ENCODE data around the gene TMOD2.

The TMOD2 gene

DNA sequence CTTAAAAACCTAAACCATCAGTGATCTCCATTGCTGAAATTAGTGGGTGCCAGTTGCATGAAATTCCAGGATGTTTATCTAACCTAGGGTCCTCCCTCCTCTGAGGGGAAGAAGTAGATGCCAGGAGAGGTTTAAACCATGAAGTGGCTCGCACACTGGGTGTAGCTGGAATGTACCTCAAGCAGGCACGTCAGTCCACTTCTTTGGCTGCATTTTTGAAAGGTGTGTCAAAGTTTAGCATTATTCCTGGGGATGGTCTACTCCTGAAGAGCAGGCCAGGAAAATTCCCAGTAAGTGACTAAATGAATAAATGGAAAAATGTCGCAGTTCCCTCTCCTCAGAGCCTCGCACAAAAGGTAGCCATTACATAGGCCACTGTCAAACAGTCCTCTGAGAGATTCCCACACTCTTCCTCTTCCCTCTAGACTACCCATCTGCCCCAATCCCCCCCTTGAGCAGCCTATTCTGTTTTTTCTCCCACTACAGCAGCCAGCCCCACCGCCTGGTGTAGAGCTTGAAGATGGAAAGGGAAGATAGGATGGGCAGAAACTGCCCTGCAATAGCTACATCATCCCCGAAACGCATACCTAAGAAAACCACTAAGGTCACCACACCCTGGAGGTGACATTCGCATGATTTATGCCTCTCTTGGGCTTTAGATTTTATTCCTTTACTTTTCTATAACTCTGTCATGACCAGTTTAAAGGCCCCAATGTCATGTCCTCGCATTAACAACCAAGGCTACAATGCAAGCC, 77.4 kb downstream of the TMOD2 start:
- DNase-seq = no peak

DNA sequence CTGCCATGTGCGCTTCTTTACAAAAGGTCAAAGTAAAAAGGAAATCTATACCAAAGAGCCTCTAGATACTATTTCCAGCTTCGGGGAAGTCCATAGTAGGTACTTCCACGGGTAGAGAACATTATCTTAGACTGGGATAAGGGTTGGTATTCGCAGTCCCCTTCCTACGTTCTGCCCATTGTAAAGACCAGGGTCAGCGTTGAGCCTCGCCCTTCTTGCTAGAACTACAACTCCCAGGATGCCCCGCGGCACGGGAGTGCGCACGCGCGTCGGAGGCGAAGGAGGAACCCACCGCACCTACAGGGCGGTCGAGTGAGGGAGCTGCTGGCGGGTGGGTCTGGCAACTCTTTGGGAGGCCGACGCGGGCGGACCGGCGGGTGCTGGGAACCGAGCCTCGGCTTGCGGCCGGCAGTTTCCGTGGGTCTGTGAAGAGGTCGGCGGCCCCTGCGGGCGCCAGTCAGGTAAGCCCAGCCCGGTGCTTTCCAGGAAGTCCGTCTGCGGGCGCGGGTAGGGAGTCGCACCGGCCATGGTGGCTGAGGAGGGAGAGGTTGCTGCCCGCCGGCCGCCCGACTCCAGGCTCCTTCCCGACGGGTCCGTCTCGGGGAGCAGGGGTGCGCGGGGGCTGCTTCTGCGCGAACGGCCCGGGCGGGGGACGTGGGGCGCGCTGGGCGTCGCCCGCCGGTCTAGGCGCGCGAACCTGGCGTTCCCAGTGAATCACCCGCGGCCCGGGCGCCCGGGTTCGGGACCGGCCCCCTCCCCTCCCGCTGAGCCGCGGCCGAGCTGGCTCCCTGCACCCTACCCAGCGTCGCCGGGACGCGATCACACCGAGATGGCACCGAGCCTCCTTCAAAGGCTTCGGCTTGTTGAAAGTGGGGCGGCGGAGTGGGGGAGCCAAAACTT, 78.2 kb downstream of the TMOD2 start, which contains the start of gene TMOD3:
Gene TMOD3, plus strand, starts transcription at position 278 of the 900 bp plus-strand sequence. CDS start 33,232 bp downstream, outside the sequence.
- peak; percentile 20 for DNase-seq

DNA sequence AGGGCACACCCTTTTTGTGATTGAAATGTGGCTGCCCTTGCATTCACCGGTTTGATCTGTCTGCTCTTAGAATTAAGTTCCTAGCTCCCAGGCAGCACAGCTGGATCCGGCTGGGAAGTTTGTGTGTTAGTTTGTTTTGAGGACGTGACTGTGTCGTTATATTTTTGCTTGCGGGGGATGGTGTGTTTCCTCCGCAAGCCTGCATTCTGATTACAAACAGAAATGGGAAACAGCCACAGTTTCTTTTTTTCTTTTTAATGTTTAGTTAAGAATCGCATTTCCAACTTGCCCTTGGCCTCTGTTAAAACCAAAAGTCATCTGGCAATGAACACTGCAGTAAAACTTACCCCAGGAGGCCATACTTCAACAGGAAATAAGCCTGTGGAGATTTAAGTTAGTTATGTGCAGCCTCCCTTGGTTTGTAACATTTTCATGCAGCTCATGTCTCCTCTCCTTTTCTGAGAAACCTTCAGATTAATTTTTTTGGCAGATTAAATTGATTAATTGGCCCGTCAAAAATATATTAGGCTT, 78.9 kb downstream of the TMOD2 start:
- no peak for DNase-seq

DNA sequence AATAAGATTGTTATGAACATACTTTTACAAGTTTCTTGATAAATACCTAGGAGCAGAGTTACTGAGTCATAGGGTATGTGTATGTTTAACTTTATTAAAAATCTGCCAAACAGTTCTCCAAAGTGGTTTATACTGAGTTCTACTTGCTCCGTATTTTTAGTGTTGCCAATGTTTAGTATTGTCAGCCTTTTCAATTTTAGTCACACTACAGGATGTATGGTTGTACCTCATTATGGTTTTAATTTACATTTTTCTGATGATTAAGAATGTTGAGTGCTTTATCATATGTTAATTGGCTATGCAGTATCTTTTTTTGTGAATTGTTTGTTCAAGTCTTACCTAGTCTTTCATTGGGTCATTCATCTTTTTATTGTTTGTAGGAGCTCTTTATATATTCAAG, 82.4 kb downstream of the TMOD2 start:
- no peak for DNase-seq

DNA sequence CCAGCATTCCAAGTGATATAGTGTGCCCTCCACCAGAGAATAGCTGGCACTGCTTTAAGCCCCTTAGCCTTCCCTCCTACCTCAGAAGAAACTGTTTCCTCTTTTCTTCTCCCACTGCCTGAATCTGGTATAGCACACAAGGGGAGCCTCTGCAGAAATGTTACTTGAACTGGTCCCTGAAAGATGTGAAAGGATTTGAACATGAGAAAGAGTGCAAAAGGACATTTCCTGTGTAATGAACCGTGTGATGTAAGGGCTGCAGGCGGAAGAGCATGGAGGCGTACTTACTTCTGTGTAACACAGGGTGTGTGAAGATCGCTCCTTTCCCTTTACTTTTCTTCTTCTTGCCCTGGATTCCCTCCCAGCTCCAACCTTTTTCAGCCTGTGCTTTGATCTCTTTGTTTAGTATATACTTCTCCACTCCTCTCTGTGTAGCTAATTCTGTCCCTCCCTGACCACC, 86.4 kb downstream of the TMOD2 start:
- DNase-seq = no peak

DNA sequence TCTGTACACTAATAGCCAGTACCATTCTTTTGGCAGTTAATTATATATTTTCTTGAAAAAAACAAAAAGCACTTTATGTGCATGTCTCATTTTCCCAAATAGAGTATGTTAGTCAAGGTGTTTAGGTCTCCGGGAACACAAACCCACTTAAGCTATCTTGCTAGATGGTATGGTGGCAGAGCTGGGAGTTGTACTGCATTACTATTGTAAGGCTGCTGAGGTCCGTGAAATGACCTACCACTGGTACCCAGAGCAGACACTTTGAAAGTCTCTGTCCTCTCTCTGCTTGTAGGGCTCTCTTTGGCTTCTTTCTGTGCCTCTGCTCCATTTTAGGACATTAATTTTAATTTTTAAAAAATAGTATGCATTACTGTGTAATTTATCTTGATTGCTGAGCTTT, 86.9 kb downstream of the TMOD2 start:
- no peak for DNase-seq

DNA sequence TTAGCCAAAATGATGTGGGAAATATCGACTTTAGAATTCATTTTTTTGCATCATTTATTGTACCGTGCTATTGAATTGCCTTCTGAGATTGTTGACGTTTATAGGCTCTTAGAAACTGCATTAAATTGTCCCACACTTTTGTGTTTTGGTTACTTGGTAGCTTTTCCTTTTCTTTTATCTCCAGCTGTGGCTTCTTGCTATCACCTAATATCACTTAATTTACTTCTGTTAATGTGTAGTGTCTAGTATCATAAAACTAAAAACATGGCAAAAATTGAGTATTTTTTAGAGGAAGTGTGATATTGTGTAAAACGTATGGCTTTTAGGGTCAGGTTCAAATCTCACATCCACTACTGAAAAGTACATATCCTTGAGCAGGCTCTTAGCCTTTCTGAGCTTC, 89.3 kb downstream of the TMOD2 start:
- no peak for DNase-seq

DNA sequence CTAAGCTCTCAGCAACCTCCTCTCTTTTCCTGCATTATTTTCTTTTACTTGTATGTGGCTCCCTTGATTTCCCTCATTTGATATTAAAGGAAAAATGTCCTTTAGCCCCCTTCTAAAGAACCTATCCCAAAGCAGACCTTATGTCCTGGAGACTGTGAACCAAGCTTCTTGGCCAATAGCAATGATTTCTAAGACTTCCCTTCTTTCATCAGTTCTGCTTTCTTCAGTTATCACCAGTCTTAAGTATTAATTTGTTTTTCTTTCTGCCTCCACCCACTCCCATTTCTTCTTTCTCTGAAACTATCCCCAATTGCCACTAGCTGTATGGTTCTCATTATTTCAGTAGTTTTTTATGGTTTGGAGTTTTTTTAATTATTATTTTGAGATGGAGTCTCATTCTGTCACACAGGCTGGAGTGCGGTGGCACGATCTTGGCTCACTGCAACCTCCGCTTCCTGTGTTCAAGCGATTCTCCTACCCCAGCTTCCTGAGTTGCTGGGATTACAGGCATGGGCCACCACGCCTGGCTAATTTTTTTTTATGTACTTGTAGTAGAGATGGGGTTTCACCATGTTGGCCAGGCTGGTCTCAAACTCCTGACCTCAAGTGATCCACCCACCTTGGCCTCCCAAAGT, 90.1 kb downstream of the TMOD2 start:
- no peak for DNase-seq

DNA sequence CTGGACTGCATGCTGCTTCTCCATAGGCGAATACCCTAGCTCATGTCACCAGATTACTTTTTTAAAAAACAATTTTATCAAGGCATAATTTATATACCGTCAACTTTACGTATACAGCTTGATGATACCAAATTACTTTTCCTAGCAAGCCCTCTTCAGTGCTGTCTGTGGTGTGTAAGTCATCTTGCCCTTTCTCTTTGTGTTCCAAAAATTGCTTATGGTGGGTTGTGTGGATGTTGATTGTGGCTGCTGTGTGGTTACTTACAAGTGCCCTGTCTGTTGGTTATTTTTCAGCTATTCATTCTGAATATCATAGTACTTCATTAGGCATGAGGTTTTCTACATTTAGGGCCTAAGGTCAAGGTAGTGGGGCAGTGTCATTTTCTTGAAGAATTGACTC, 90.9 kb downstream of the TMOD2 start:
- no peak for DNase-seq

DNA sequence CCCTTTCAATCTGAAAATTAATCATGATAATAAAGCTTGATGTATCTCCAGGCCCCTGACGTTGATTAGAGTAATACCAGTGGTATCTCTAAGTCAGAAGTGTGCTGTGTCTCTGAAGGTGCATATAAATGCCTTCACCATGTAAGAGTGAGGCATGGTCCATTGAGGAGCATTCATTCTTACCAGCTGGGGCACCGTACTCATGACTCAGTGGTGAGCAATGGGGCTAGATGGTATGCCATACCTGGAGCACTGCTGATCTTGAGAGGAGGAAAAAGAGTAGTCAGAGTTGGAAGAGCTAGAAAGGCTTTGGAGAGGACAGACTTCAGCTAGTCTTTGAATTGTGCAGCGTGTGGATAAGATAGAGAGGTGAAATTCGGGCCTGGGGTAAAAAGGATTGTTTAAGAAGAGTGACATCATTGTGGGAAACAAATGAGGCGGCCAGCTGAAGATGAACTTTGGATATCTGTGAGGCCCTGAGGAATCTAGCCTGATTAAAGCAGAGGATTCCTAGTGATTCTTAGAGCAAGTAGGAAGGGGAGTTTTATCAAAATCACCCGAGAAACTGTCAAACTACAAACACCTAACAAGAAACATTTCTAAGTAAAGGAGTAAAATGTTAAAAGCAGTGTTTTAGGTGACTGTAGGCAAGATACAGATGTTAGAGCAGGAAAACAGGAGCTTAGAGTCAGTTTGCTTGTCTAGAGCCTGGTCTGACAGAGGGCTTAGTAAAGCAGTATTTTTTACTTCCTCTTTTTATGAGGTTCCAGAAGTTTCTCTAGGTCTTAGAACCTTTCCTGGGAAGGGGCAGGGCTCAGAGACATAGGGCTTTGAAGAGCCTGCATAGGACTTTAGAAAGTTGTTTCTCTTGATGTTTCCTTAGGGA, 91.7 kb downstream of the TMOD2 start:
- no peak for DNase-seq

DNA sequence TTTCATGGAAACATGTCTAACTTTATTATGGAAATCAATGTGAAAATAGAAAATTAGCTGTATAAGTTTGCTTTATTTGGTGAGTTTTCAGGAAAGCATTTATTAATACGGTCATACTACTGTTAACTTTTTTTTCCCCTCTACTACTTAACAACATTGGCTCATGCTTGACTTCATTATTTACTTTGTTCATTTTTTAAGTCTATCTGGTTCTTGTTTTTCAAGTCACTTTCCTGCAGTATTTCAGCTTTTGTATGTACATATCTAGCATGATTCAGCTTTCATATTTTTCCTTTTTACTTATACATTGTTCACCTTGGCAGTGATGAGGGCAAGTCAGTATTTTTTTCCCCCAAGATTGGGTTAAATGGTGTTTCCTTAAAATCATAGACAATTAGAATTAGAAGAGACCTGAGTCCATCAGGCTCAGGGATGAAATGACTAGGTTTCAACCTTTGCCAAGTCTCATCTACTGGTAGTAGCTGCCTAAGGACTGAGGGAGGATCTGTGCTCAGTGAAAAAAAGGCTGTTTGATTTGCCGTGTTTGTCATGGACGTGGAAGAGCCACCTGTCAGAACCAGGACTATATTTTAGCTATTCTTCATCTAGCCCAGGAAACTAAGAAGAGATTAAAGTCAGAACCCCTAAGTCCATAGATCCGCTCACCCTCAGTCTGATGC, 93.5 kb downstream of the TMOD2 start:
- DNase-seq = no peak

DNA sequence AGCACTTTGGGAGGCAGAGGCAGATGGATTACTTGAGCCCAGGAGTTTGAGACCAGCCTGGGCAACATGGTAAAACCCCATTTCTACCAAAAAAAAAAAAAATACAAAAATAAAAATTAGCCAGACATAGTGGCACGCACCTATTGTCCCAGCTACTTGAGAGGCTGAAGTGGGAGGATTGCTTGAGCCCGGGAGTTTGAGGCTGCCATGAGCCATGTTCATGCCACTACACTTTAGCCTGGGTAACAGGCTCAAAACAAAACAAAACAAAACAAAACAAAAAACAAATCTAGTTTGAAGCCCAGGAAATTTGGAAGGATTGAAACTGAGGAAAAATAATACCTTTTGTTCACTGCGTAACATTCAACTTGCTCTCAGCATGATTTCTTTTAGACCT, 94.7 kb downstream of the TMOD2 start:
- no peak for DNase-seq

DNA sequence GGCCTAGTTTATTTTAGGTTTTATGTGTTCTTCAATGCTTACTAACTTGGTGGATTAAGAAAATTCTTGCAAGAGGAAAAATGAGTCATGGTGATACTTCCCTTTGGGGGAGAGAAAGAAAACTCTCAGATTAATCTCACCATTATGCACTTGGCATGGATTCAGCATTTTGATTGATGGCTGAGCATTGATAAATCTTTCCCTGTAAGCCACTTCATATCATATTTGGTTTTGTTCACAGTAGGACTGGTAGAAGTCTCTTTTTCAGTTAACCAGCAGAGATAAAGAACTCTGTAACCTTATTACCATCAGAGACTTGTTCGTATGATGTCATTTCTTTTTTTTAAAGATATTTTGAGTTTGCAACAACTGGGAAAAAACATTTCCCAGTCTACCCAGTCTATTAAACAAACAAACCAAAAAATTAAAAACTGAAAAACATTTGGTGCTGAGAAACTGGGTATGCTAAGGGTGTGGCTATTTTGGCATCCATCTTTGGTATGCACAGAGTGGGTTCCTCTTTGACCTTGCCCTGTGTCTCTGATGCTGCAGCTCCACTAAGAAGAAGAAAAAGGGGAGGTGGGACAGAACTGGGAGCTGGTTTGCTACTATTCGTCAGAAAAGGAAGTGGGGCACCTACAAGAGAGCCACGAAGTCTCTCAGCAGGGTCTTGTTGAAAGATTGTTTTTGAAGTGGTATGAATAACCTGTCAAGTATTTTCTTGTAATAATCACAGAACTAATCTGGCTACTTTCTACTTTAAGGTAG, 95.2 kb downstream of the TMOD2 start:
- no peak for DNase-seq

DNA sequence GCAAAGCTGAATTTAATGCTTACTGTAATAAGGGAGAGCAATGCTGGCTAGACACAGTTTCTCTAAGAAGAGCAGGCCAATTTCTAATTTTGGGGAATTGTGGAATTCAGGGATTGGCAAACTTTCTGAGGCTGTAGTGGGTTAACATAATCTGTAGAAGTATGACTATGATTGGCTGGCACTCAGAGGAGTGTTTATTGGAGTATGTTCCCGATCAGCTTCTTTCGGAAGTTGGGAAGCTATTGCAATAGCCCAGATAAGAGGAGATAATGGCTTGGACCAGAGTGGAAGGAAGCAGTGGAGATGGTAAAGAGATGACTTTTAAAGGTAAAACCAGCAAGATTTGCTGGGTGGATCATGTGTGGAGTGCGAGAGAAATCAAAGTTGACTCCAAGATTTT, 97.4 kb downstream of the TMOD2 start:
- no peak for DNase-seq

DNA sequence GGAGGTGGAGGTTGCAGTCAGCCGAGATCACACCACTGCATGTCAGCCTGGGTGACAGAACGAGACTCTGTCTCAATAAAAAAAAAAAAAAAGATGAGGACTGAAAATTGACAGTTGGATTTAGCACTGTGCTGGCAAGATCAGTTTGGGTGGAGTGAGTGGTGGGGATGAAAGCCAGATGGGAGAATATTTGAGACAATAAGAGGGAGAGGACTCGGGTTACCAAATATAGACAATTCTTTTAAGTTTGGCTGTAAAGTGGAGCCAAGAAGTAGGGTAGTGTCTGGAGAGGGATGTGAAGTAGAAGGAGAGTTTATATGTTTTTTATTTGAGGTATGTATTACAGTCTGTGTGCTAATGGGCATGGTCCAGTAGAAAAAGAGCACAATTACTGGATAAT, 98.5 kb downstream of the TMOD2 start:
- no peak for DNase-seq

DNA sequence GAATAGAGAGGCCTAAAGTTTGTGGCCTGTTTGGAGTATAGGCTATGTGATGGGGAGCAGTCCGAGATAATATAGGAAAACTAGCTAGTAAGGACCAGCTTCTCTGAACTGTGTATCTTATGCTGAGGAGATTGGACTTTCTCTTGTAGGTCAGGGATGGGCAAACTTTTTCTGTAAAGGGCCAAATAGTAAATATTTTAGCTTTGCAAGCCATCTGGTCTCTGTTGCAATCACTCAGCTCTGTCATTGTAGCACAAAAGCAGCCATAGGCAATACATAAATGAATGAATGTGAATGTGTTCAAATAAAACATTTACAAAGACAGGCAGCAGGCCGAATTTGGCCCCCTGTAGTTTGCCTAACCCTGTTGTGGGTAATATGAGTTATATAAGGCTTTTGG, 102.6 kb downstream of the TMOD2 start:
- DNase-seq = no peak

DNA sequence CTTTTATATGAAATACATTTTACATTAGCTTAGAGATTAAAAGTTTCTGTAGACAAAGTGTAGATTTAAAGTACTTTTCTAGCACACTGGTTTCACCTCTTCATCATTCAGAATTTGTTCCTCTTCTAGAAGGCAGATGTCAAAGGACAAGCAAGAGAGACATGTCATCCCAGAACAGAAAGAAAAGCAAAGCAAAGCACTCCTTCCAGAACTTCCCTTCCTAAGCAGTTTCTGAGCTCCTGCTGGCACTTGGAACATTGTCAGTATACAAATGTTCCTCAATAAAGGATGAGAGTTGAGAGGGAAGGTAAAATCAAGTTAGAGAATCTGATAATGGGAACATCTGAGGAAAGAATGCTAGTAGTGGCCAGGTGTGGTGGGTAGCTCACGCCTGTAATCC, 104.2 kb downstream of the TMOD2 start:
- no peak for DNase-seq

DNA sequence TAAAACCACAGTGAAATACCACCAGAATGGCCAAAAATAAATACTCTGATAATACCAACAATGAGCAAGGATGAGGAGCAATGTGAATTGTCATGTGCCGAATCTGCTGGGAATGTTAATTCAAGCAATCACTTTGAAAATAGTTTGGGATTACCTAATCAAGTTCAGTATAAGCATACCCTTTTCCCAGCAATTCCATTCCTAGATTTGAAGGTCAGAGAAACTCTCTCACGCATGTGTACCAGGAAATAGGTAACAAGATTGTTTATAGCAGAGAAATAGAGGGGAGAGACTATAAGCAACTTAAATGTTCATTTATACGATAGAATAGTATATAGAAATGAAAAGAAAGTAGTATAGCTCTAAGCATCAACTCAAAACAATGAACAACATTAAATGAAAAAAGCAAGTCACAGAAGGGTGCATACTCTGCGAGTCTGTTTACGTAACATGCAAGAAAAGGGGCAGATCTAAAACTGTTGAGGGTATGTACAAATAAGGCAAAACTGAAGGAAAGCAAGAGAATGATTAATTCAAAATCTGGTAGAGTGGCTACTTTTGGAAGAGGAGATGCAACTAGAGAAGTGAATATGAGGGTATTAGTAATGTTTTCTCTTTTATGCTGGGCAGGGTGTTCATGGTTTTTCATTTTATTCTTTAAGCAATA, 105.5 kb downstream of the TMOD2 start:
- DNase-seq = no peak

DNA sequence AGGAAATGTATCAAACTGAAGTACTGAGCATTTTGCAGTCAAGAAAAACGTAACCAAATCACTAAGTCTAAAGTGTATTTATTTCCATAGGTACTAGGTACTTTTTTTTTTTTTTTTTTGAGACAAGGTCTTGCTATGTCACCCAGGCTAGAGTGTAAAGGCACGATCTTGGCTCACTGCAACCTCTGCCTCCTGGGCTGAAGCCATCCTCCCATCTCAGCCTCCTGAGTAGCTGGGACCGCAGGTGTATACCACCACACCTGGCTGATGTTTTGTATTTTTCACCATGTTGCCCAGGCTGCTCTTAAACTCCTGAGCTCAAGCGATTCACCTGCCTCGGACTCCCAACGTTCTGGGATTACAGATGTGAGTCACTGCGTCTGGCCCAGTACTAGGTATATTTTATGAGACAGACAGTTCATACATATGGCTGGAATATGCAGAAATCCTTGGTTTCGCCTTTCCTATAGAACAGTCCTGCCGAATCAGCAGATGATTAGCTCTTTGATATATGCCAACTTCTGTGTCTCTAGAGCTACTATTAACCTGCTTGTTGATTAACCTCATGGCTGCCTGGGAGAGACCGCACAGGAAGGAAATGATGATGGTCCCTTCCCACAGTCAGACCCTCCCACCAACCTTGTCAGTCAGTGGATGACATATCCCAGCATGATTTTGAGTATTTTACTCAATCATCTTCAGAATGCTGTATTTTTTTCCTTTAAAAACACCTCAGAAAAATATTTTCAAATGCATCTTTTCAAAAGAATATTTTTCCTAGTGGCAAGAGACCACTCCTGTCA, 110.4 kb downstream of the TMOD2 start:
- no peak for DNase-seq
